Hepatocyte (in vitro differentiated cells): ENCODE data around the gene CPSF3. TPM values are rescaled to one million over a fixed set of nuclear protein-coding genes. Genes with fewer than 3 reads are reported as not detected.

Experiments used
- DNase-seq: peaks from one replicate; pipeline ENCODE4 v3.0.0-alpha.2; 2016; ENCODE audit warnings: low spot score
- H2AFZ ChIP-seq: fragments of 200-600 bp; sonication (generic); 2 replicates; pipeline ENCODE4 v1.6.0; 2016; ENCODE audit warnings: antibody characterized with exemption, mild to moderate bottlenecking
- H3K27ac ChIP-seq: fragments of 200-600 bp; sonication (generic); 2 replicates; pipeline ENCODE4 v1.5.1; 2016; ENCODE audit warnings: mild to moderate bottlenecking
- H3K27me3 ChIP-seq: fragments of 200-600 bp; sonication (generic); 2 replicates; pipeline ENCODE4 v1.6.1; 2016
- H3K36me3 ChIP-seq: fragments of 200-600 bp; sonication (generic); replicated peaks from 2 replicates; pipeline ENCODE4 v1.5.1; 2016; ENCODE audit warnings: low read depth; ENCODE audit not compliant: insufficient read depth
- H3K4me1 ChIP-seq: fragments of 200-600 bp; sonication (generic); 2 replicates; pipeline ENCODE4 v1.5.1; 2016; ENCODE audit warnings: mild to moderate bottlenecking, moderate library complexity; ENCODE audit not compliant: insufficient read depth
- H3K4me2 ChIP-seq: fragments of 200-600 bp; sonication (generic); 2 replicates; pipeline ENCODE4 v1.6.0; 2016
- H3K4me3 ChIP-seq: fragments of 200-600 bp; sonication (generic); 2 replicates; pipeline ENCODE4 v1.5.1; 2016; ENCODE audit warnings: mild to moderate bottlenecking
- H3K79me2 ChIP-seq: fragments of 200-600 bp; sonication (generic); 2 replicates; pipeline ENCODE4 v1.6.0; 2017; ENCODE audit warnings: mild to moderate bottlenecking
- H3K9me2 ChIP-seq: fragments of 200-600 bp; sonication (generic); replicated peaks from 2 replicates; pipeline ENCODE4 v1.6.0; 2017; ENCODE audit warnings: mild to moderate bottlenecking; ENCODE audit not compliant: insufficient read depth
- H3K9me3 ChIP-seq: fragments of 200-600 bp; sonication (generic); 2 replicates; pipeline ENCODE4 v1.5.1; 2016; ENCODE audit warnings: low read depth, mild to moderate bottlenecking
- H4K20me1 ChIP-seq: fragments of 200-600 bp; sonication (generic); 2 replicates; pipeline ENCODE4 v1.6.0; 2016; ENCODE audit warnings: mild to moderate bottlenecking; ENCODE audit not compliant: insufficient read depth, poor library complexity, severe bottlenecking
- CTCF ChIP-seq: fragments of 200-600 bp; sonication (generic); IDR thresholded peaks from 2 replicates; pipeline ENCODE4 v1.5.1; 2016; ENCODE audit warnings: antibody characterized with exemption, mild to moderate bottlenecking; ENCODE audit not compliant: poor library complexity
- EZH2 ChIP-seq: fragments of 200-600 bp; sonication (generic); IDR thresholded peaks from 2 replicates; pipeline ENCODE4 v1.6.1; 2016; ENCODE audit warnings: antibody characterized with exemption, mild to moderate bottlenecking, borderline replicate concordance
- EZH2phosphoT487 ChIP-seq: fragments of 200-600 bp; sonication (generic); IDR thresholded peaks from one replicate; pipeline ENCODE4 v1.6.1; 2018; ENCODE audit warnings: antibody characterized with exemption, mild to moderate bottlenecking, low read depth, moderate library complexity; ENCODE audit not compliant: unreplicated experiment, severe bottlenecking
- WGBS: methylation state at CpG from one replicate; pipeline ENCODE4 v1.1.6; 2016; ENCODE audit warnings: low lambda C conversion rate; ENCODE audit errors: missing lambda C conversion rate; 5-methylcytosine and 5-hydroxymethylcytosine counted together
- polyA plus RNA-seq: library from polyadenylated mRNA; unstranded; fragments of >200 nt; fragmentation: Nextera tagmentation; extraction: Ambion mirVana; gene quantifications from 2 replicates; pipeline ENCODE4 v1.2.1, GENCODE V29; 2016
- total RNA-seq: library from RNA; depleted of rRNA; stranded (reverse); fragments of >200 nt; gene quantifications from 2 replicates; pipeline ENCODE4 v1.2.3, GENCODE V29; 2014

The CPSF3 gene
- total and polyA plus RNA-seq, 2 experiments from 2014 or later = 23.9 to 38.7 TPM

DNA sequence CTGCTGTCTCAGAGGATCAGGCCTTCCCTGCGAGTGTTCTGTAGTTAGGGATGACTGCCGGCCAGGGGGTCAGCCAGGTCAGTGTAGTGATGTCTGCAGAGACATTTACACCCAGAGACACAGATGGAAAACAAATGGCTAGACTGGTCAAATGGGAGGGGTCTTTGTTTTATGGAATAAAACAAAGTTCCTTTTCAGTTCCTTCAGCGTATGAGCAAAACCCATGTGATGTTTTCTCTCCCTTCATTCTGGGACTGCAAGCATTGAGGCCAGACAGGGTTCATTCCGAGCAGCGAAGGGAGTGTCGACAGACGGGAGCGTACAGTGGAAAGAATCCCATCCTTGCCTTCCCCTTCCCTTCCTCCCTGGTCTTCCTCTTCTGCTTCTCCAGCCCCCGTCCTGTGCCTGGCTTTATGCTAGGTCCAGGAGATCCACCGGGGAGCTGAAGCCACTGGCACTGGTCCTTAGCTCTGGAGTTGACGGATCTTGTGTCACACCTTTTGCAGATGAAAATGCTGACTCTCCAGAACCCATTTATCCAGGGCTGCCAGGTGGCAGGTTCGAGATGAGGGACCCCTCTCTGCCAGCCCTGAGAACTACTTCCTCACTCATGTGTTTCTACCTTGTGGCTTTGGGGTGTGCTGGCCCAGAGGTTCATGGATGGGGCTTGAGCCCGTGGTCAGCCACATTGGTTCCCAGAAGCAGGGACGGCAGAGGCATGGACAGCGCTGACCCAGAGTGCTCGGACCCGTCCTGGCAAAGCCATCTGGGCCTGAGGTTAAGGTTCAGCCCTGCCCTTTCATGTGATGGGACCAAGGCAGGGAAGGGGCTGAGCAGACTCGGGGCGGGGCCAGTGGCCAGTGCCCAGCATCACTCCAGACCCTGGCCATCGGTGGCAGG is 24.3 kb upstream of the CPSF3 start:
- no peak overlapping the region for H2AFZ ChIP-seq
- no peaks in the 10 kb centered on the region for H3K27me3 ChIP-seq
- 82% methylated on average over 20 of the region's 20 CpGs for WGBS
- no peaks in the 10 kb centered on the region for H3K9me3 ChIP-seq
- DNase-seq = no peak
- H3K36me3 ChIP-seq = no peaks in the 10 kb centered on the region
- H4K20me1 ChIP-seq = no peaks in the 10 kb centered on the region
- no peaks in the 10 kb centered on the region for H3K4me1 ChIP-seq
- no peaks in the 10 kb centered on the region for H3K79me2 ChIP-seq
- TF ChIP-seq CTCF (no peak), EZH2 (no peak), EZH2phosphoT487 (no peak)
- H3K9me2 ChIP-seq = no peaks in the 10 kb centered on the region
- H3K4me2 ChIP-seq = no peak overlapping the region
- no peak overlapping the region for H3K27ac ChIP-seq
- H3K4me3 ChIP-seq = no peak overlapping the region

DNA sequence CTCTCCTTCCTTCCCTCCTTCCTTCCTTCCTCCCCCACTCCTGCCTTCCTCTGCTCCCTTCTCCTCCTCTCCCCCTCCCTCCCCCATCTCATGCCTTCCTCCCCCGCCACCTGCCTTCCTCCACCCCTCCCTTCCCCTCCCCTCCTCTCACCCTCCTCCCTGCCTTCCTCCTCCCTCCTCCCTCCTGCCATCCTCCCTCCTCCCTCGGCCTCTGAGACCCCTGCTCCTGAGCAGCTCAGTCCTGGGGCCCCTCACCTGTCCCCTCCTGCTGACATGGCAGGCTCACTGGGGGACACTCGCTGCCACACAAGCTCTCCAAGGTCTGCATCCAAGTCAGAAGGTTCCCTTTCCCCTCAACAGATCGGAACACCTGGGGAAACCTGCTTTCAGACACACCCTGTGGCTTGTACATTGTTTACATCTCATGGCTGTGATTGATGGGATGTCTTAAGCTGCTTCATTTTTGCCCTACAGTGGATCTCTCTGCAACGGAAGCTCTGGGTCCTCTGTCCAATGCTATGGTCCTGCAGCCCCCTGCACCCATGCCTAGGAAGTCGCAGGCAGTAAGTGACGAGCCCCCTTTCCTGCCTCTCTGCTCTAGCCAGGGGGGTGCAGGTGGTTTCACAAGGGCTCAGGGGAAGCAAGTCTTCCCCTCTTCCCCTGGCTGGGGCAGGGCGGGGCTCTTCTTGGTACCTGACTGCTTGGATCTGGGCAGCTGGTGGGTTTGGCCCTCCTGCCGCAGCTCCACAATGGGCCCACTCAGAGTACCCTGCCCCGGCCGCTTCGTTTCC is 23.0 kb upstream of the CPSF3 start:
- no peaks in the 10 kb centered on the region for H4K20me1 ChIP-seq
- no peaks in the 10 kb centered on the region for H3K9me3 ChIP-seq
- no peaks in the 10 kb centered on the region for H3K9me2 ChIP-seq
- no peak for TF ChIP-seq CTCF
- TF ChIP-seq EZH2phosphoT487 = no peak
- no peak for TF ChIP-seq EZH2
- H3K4me1 ChIP-seq = no peaks in the 10 kb centered on the region
- H3K4me3 ChIP-seq = no peak overlapping the region
- no peaks in the 10 kb centered on the region for H3K79me2 ChIP-seq
- H2AFZ ChIP-seq = no peak overlapping the region
- no peak for DNase-seq
- 94% methylated on average over 10 of the region's 12 CpGs for WGBS
- no peak overlapping the region for H3K27ac ChIP-seq
- no peak overlapping the region for H3K4me2 ChIP-seq
- H3K27me3 ChIP-seq = no peaks in the 10 kb centered on the region
- no peaks in the 10 kb centered on the region for H3K36me3 ChIP-seq

GRCh38 chr2:9401059-9401547 is 22.4 kb upstream of the CPSF3 start:
- 94% methylated on average over 12 of the region's 12 CpGs for WGBS
- no peak for DNase-seq
- no peaks in the 10 kb centered on the region for H3K9me3 ChIP-seq
- no peak overlapping the region for H3K27ac ChIP-seq
- H3K79me2 ChIP-seq = no peaks in the 10 kb centered on the region
- H3K9me2 ChIP-seq = no peaks in the 10 kb centered on the region
- no peak overlapping the region for H3K4me2 ChIP-seq
- no peak overlapping the region for H3K4me3 ChIP-seq
- no peak overlapping the region for H2AFZ ChIP-seq
- H3K27me3 ChIP-seq = no peaks in the 10 kb centered on the region
- no peaks in the 10 kb centered on the region for H3K4me1 ChIP-seq
- TF ChIP-seq CTCF (no peak), EZH2 (no peak), EZH2phosphoT487 (no peak)
- no peaks in the 10 kb centered on the region for H3K36me3 ChIP-seq
- no peaks in the 10 kb centered on the region for H4K20me1 ChIP-seq
